ENCODE results near the gene ADORA2B. TPM values are rescaled to one million over a fixed set of nuclear protein-coding genes. Genes with fewer than 3 reads are reported as not detected.
"Not testable (repeated sequence)": the region's sequence is repeated elsewhere in the genome, so short reads cannot be mapped to it uniquely, and the experiment has no call there.

The ADORA2B gene
- total RNA-seq, 1 donor from 2014 or later = 0.35 TPM

- no peak for ATAC-seq
- DNase-seq (ENCODE audit: low spot score) = no peak
Observed at GRCh38 chr17:15920758-15921239, 24.1 kb upstream of the ADORA2B start.

GRCh38 chr17:15921640-15922039 lies 23.3 kb upstream of the ADORA2B start:
- no peak for ATAC-seq
- DNase-seq (ENCODE audit: low spot score) = no peak

GRCh38 chr17:15922586-15922985 lies 22.3 kb upstream of the ADORA2B start:
- no peak for ATAC-seq
- no peak for DNase-seq (ENCODE audit: low spot score)

- ATAC-seq (no peak), DNase-seq (ENCODE audit: low spot score) (no peak)
Observed at GRCh38 chr17:15926039-15926740, 18.7 kb upstream of the ADORA2B start.

- DNase-seq (ENCODE audit: low spot score) (no peak), ATAC-seq (no peak)
Observed at GRCh38 chr17:15928286-15928785, 16.6 kb upstream of the ADORA2B start.

GRCh38 chr17:15929941-15930340 lies 15.0 kb upstream of the ADORA2B start:
- DNase-seq (ENCODE audit: low spot score) (no peak), ATAC-seq (no peak)

GRCh38 chr17:15930426-15930825 lies 14.5 kb upstream of the ADORA2B start:
- no peak for DNase-seq (ENCODE audit: low spot score)
- no peak for ATAC-seq

GRCh38 chr17:15931394-15931793 lies 13.5 kb upstream of the ADORA2B start:
- ATAC-seq (no peak), DNase-seq (ENCODE audit: low spot score) (no peak)

GRCh38 chr17:15934866-15935265 lies 10.1 kb upstream of the ADORA2B start:
- DNase-seq (ENCODE audit: low spot score) (no peak), ATAC-seq (no peak)

- DNase-seq (ENCODE audit: low spot score) (no peak), ATAC-seq (no peak)
Observed at GRCh38 chr17:15935891-15936290, 9.0 kb upstream of the ADORA2B start.

GRCh38 chr17:15936481-15936880 lies 8.4 kb upstream of the ADORA2B start:
- DNase-seq (ENCODE audit: low spot score); ATAC-seq: not testable (repeated sequence)

GRCh38 chr17:15941781-15942180 lies 3.1 kb upstream of the ADORA2B start:
- DNase-seq (ENCODE audit: low spot score) (no peak), ATAC-seq (no peak)

- DNase-seq (ENCODE audit: low spot score) (no peak), ATAC-seq (no peak)
Observed at GRCh38 chr17:15942207-15942833, 2.6 kb upstream of the ADORA2B start.

GRCh38 chr17:15943971-15944758 lies 765 bp upstream of the ADORA2B start:
- DNase-seq (ENCODE audit: low spot score) (no peak), ATAC-seq (no peak)

GRCh38 chr17:15945527-15946191 lies 729 bp downstream of the ADORA2B start:
- DNase-seq (ENCODE audit: low spot score) (no peak), ATAC-seq (peak; percentile 5)

GRCh38 chr17:15946611-15947120 lies 1.7 kb downstream of the ADORA2B start:
- ATAC-seq = no peak
- DNase-seq (ENCODE audit: low spot score) = no peak

- ATAC-seq (no peak), DNase-seq (ENCODE audit: low spot score) (no peak)
Observed at GRCh38 chr17:15947271-15947670, 2.3 kb downstream of the ADORA2B start.

- DNase-seq (ENCODE audit: low spot score) (no peak), ATAC-seq (no peak)
Observed at GRCh38 chr17:15947976-15948752, 3.2 kb downstream of the ADORA2B start.

- no peak for DNase-seq (ENCODE audit: low spot score)
- no peak for ATAC-seq
Observed at GRCh38 chr17:15951368-15952047, 6.6 kb downstream of the ADORA2B start.
